Mucosa of descending colon (tissue), 3 donors: ENCODE data around the gene CDK2. TPM values are rescaled to one million over a fixed set of nuclear protein-coding genes. Genes with fewer than 3 reads are reported as not detected.

Source experiments
- ATAC-seq: fragments of 200-7000 bp; cut with Tn5 transposase; one replicate; pipeline ENCODE4 v1.9.1; 2020; ENCODE audit warnings: mild to moderate bottlenecking, moderate library complexity
- DNase-seq, 3 donors: peaks; one replicate each; pipeline ENCODE4 v3.0.0-alpha.2; 2020
- H3K36me3 ChIP-seq: fragments of 200-600 bp; one replicate; pipeline ENCODE4 v1.8.0; 2021; ENCODE audit warnings: low read depth, mild to moderate bottlenecking
- H3K4me1 ChIP-seq: fragments of 200-600 bp; one replicate; pipeline ENCODE4 v1.8.0; 2021; ENCODE audit warnings: low read depth, mild to moderate bottlenecking
- H3K4me3 ChIP-seq: fragments of 200-600 bp; one replicate; pipeline ENCODE4 v1.8.0; 2021; ENCODE audit warnings: mild to moderate bottlenecking
- H3K9me3 ChIP-seq: fragments of 200-600 bp; one replicate; pipeline ENCODE4 v1.8.0; 2021; ENCODE audit warnings: mild to moderate bottlenecking
- intact Hi-C, 2 donors: fragments of 100-400 bp; cut with DNase I in 1 of 2; cut with micrococcal nuclease in 1 of 2; formaldehyde crosslinking; loops; one replicate each; pipeline versions ENCODE4 v1.11.0 to v1.11.1; 2022; cut with DNase I, micrococcal nuclease
- total RNA-seq, 3 donors: library from RNA; stranded (reverse); fragmentation: NEBNext Ultra II Directional in 2 of 3; extraction: Animal tissue kit (Norgen Biotek cat#: 25700) in 2 of 3; gene quantifications; one replicate each; pipeline versions ENCODE4 v1.2.1 to v1.2.4, GENCODE V29; 2021 to 2023
- TF ChIP-seq, protein P1 (sequence below): fragments of 200-600 bp; IDR thresholded peaks from one replicate; pipeline ENCODE4 v1.8.0; 2022; ENCODE audit warnings: antibody characterized with exemption, mild to moderate bottlenecking
- donor health status: DM: no; HTN: no; CAD: no; lungs with moderate emphysema.
- donor health status: DM: no; HTN: no; CAD: no.
- donor health status: DM: no; HTN: yes; CAD: no.

The CDK2 gene
- total RNA-seq, 3 donors from 2014 or later: 17.1 to 22.1 (median 20.8) TPM

- intact Hi-C loops: loop anchor here in 1 of 2 donors (10.0 kb wide), 2 partner anchors 121 to 201 kb away; partner anchors contain the start of genes ORMDL2 and SARNP
- TF ChIP-seq, protein P1, sequence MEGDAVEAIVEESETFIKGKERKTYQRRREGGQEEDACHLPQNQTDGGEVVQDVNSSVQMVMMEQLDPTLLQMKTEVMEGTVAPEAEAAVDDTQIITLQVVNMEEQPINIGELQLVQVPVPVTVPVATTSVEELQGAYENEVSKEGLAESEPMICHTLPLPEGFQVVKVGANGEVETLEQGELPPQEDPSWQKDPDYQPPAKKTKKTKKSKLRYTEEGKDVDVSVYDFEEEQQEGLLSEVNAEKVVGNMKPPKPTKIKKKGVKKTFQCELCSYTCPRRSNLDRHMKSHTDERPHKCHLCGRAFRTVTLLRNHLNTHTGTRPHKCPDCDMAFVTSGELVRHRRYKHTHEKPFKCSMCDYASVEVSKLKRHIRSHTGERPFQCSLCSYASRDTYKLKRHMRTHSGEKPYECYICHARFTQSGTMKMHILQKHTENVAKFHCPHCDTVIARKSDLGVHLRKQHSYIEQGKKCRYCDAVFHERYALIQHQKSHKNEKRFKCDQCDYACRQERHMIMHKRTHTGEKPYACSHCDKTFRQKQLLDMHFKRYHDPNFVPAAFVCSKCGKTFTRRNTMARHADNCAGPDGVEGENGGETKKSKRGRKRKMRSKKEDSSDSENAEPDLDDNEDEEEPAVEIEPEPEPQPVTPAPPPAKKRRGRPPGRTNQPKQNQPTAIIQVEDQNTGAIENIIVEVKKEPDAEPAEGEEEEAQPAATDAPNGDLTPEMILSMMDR: no peak
- peaks cover 21% of the 10 kb centered on the region for H3K4me1 ChIP-seq
- no peaks in the 10 kb centered on the region for H3K36me3 ChIP-seq
- DNase-seq: peak in 2 of 3 donors; percentile 42 to 68
- H3K9me3 ChIP-seq: no peaks in the 10 kb centered on the region
- ATAC-seq: no peak
- no peak overlapping the region for H3K4me3 ChIP-seq
Measured at GRCh38 chr12:55935738-55936151, 30.9 kb upstream of the CDK2 start.

DNA sequence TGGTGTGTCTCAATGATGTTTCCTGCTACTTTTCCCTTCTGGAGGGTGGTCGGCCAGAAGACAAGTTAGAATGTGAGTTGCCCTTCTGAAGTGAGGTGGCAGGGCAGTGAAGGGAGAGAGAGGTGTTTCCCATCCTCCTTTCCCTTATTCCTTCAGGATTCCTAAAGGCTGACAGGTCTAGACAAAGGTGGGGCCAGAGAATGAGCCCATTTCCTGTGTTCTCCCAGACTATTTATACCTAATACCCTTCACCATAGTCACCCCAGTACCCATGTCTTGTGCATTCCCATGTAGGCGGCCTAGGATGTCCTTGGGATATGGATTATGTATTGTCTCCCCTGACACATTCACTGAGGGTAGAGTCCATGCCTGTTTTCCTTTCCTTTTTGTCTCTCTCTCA lies 28.6 kb upstream of the CDK2 start:
- TF ChIP-seq, protein P1: no peak
- intact Hi-C loops: loop anchor here in 1 of 2 donors (10.0 kb wide), 2 partner anchors 123 to 203 kb away; partner anchors contain the start of genes ORMDL2 and SARNP

GRCh38 chr12:55938826-55939501 lies 27.7 kb upstream of the CDK2 start:
- Histone ChIP-seq H3K9me3 (no peaks in the 10 kb centered on the region), H3K4me3 (no peak overlapping the region), H3K4me1 (peaks cover 13% of the 10 kb centered on the region), H3K36me3 (peaks cover 6% of the 10 kb centered on the region)
- intact Hi-C loops: loop anchor here in 1 of 2 donors (10.0 kb wide), 2 partner anchors 124 to 204 kb away; partner anchors contain the start of genes ORMDL2 and SARNP
- no peak for DNase-seq
- ATAC-seq: no peak
- TF ChIP-seq, protein P1: no peak

More for the DNA sequence above, 28.6 kb upstream of the CDK2 start:
- DNase-seq (no peak), ATAC-seq (no peak)
- no peak overlapping the region for H3K4me3 ChIP-seq
- no peaks in the 10 kb centered on the region for H3K9me3 ChIP-seq
- no peaks in the 10 kb centered on the region for H3K36me3 ChIP-seq
- H3K4me1 ChIP-seq: peaks cover 14% of the 10 kb centered on the region

- no peaks in the 10 kb centered on the region for H3K9me3 ChIP-seq
- intact Hi-C loops: loop anchor here in 1 of 2 donors (5.0 kb wide), 1 partner anchor 198 kb away; the partner anchor contains the start of gene GDF11
- ATAC-seq (peak; percentile 96), DNase-seq (peak; percentile 84 to 95 (median 86))
- peaks cover 6% of the 10 kb centered on the region for H3K36me3 ChIP-seq
- no peak overlapping the region for H3K4me3 ChIP-seq
- TF ChIP-seq, protein P1: peak; percentile 67
- H3K4me1 ChIP-seq: peaks cover 9% of the 10 kb centered on the region
Measured at GRCh38 chr12:55940065-55940732, 26.4 kb upstream of the CDK2 start.

- no peak for DNase-seq
- peaks cover 6% of the 10 kb centered on the region for H3K36me3 ChIP-seq
- H3K4me1 ChIP-seq: peaks cover 9% of the 10 kb centered on the region
- TF ChIP-seq, protein P1: no peak
- H3K4me3 ChIP-seq: no peak overlapping the region
- no peaks in the 10 kb centered on the region for H3K9me3 ChIP-seq
- no peak for ATAC-seq
- intact Hi-C loops: loop anchor here in 1 of 2 donors (5.0 kb wide), 1 partner anchor 200 kb away; the partner anchor contains the start of gene GDF11
Measured at GRCh38 chr12:55942055-55942454, 24.6 kb upstream of the CDK2 start.
